Stimulated activated CD4-positive, alpha-beta T cell treated with anti-CD3 and anti-CD28 coated beads, Interleukin-1b, Interleukin-23, amount 100 ng/mL, for 48 hours (primary cell): Measurements from ENCODE around the gene ADPRHL1.

ENCODE experiments used
- DNase-seq: peaks from one replicate; pipeline ENCODE4 v3.0.0-alpha.2; 2020

ADPRHL1 gene

DNA sequence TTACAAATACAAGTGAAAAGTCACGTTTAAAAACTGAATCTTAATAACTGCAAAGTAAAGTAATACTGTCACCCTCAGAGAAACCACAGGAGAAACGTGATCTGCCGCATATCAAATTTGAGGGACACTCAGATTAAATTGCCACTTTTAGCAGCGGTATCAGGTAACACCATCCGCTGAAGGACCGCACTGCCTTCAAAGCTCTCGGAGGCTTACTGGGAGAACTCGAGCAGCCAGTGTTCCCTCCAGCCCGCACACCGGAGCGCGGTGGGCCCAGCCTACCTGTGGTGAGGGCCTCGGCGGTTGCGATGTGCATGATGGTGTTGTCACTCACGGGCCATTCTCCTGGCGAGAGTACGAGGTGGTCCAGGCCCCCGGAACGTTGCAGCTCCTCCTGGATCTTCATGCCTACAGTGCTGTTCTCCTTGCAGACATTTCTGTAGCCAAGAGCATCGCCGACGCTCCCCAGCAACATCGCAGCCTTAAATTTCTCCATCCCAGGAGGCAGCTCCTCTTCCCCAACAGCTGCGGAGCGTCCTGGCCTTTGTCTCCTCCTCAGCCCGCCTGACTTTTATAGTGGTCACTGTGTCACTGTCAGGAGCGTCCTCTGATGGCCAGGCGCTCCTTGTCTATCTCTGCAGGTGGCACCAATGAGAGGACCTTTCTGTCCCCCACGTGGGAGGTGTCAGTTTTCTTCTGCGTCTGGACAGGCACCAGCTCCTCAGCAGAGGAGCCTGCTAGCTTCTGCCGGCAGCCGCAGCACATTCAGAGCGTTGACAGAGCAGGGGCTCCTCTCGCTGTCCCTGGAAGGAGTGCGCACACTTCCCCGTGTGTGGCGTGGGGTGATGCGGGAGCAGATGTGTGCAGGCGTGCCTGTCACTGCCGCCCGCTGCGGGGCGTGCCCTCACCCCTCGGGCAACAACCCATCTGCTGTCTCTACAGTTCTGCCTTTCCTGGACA lies at the start of gene ADPRHL1:
Gene ADPRHL1, minus strand, starts transcription at position 547 of the 960 bp plus-strand sequence. Its CDS starts 51 bp downstream, at position 496.
- no peak for DNase-seq

DNA sequence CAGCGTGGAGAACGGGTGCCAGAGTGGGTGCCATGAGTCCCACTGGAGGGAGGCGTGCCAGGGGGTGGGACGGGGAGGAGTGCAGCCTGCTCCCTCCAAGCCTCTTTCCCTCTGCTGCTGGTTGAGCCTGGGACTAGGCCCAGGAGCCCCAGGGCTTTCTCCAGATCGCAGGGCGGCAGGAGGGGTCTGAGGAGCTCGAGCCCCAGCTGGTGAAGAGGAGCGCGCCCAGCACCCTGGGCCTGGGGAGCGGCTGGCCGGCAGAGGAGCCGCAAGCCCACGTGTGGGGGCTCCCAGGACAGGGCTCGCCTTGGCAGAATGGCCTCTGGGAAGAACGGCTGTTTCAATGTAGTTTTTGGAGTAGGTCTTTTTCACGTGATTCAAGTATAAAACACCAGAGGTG lies 49.4 kb upstream of the ADPRHL1 start:
- no peak for DNase-seq

DNA sequence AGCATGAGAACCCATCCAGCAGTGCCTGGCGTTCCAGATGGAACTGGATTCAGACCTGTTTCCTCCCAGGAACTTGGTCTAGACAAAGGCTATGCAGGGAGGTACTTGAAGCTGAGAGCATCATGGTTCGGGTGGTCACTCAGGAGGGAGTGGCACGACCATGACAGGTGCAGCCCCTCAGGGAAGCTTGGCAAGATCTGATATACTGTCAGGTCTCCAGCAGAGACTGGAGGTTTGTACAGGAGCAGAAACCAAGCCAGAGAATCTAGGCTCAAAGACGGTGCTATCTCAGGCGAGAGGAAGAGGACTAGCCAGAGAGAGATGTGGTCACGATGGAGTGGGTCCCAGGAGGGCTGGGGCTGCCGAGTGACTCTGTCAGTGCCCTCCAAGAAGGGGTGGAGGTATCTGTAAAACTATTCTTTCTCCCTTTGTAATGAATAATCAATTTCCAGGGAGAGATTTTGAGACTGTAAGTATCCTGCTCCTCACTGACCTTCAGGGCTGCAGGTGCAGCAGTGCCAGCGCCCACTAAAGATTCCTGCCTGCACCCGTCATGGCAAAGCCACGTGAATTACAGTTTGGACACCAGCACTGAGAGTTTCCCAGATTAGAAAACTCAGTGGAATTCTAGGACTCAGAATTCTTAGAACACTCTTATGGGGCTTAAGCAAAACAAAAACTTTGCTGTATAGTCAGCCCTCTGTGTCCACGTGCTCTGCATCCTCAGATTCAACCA lies 47.4 kb upstream of the ADPRHL1 start:
- no peak for DNase-seq

DNA sequence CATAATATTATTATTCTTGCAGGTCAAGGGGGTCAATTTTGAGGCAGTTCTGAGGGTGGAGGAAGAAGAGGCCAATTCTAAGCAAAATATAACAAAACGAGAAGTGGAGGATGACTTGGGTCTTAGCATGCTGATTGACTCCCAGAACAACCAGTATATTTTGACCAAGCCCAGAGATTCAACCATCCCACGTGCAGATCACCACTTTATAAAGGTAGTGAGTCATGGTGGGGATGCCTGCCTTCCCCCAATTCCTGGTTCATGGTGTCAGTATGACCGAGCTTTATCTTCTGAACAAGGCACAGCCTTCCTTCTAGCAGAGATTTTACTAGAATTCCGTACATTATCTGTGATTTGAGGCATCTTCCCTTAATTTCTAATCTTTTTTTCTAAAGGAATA lies 46.6 kb upstream of the ADPRHL1 start:
- DNase-seq, result no peak

DNA sequence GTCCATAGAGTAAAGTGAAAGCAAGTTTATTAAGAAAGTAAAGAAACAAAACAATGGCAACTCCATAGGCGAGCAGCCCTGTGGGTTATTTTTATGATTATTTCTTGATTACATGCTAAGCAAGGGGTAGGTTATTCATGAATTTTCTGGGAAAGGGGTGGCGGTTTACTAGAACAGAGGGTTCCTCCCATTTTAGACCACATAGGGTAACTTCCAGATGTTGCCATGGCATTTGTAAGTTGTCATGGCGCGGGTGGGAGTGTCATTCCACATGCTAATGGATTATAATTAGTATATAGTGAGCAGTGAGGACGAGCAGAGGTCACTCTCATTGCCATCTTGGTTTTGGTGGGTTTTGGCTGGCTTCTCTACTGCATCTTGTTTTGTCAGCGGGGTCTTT lies 45.6 kb upstream of the ADPRHL1 start:
- no peak for DNase-seq

DNA sequence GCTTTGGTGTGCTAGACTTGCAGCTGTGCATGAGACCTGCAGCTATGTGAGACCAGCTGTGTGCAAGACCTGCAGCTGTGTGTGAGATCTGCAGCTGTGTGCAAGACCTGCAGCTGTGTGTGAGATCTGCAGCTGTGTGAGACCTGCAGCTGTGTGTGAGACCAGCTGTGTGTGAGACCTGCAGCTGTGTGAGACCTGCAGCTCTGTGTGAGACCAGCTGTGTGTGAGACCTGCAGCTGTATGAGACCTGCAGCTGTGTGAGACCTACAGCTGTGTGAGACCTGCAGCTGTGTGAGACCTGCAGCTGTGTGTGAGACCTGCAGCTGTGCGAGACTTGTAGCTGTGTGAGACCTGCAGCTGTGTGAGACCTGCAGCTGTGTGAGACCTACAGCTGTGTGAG lies 43.9 kb upstream of the ADPRHL1 start:
- DNase-seq, result no peak

DNA sequence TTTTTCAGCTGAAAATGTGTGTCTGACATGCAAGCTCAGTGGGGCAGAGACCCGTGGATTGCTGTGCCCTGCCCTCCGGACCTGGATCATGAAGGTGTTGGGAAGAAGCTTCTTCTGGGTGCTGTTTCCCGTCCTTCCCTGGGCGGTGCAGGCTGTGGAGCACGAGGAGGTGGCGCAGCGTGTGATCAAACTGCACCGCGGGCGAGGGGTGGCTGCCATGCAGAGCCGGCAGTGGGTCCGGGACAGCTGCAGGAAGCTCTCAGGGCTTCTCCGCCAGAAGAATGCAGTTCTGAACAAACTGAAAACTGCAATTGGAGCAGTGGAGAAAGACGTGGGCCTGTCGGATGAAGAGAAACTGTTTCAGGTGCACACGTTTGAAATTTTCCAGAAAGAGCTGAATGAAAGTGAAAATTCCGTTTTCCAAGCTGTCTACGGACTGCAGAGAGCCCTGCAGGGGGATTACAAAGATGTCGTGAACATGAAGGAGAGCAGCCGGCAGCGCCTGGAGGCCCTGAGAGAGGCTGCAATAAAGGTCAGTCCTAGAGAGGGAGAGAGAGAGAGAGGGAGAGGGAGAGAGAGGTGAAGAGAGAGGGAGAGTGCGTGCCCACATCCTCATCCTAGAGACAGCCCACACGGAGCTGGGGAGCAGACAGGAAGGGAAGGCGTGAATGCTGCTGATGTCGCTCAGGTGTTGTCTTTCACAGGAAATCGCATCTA lies 42.4 kb upstream of the ADPRHL1 start:
- DNase-seq, result no peak

DNA sequence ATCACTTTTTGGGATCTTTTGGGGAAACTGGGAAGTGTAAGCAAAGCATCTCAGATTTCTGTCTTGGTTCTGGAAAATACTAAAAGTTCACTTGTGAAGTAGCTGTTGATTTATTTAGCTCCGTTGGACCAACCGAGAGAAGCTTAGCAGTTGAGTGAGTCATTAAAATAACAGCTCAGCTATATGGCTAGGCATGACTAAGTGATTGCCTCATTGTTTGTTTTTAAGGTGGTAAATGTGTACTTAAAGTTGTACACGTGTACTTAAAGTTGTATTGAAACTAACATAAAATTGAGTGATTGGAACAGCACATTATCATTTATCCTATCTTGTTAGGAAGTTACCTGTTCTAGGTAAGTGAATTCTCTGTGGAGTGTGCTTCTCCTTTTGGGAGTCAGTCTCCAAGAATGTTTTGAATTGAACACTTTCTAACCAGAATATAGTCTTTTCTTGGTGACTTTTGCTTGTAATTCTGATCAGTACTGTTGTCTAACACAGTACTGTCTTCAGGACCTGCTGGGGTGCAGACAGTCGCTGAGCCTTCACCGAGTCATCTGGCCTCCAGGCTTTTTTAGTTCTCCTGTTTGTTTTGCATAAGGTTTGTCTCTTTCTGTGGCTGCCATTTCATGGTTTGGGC lies 40.1 kb upstream of the ADPRHL1 start:
- peak; percentile 10 for DNase-seq

DNA sequence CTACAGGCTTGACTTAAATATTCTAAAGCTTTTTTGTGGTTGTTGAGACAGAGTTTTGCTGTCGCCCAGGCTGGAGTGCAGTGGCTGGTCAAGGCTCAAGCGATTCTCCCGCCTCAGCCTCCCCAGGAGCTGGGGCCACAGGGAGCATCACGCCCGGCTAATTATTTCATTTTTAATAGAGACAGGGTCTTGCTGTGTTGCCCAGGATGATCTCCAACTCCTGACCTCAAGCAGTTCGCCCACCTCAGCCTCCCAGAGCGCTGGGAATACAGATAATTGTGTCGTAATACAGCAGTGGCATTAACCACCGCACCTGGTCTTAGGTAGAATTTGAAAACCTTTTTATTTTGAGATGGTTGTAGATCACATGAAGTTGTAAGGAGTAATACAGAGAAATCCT lies 38.7 kb upstream of the ADPRHL1 start:
- no peak for DNase-seq

DNA sequence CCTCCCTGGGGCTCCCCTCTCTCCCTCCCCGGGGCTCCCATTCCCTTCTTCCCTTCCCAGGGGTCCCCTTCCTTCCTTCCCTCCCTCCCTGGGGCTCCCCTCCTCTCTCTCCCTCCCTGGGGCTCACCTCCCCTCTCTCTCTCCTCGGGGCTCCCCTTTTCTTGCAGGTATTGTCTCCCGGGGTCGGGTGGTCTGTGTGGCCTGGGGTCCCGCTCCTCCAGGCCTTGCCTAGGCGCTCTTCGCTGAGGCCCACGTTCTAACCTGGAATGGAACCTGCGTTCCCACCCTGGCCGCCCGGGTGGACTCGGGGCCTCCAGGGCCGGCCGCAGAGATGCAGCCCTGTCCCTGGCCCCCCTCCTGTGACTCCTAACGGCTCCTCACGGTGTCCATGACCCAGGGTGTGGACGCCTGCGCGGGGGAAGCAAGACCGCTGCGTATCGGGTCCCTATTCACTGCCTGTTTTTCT lies 38.2 kb upstream of the ADPRHL1 start:
- no peak for DNase-seq

DNA sequence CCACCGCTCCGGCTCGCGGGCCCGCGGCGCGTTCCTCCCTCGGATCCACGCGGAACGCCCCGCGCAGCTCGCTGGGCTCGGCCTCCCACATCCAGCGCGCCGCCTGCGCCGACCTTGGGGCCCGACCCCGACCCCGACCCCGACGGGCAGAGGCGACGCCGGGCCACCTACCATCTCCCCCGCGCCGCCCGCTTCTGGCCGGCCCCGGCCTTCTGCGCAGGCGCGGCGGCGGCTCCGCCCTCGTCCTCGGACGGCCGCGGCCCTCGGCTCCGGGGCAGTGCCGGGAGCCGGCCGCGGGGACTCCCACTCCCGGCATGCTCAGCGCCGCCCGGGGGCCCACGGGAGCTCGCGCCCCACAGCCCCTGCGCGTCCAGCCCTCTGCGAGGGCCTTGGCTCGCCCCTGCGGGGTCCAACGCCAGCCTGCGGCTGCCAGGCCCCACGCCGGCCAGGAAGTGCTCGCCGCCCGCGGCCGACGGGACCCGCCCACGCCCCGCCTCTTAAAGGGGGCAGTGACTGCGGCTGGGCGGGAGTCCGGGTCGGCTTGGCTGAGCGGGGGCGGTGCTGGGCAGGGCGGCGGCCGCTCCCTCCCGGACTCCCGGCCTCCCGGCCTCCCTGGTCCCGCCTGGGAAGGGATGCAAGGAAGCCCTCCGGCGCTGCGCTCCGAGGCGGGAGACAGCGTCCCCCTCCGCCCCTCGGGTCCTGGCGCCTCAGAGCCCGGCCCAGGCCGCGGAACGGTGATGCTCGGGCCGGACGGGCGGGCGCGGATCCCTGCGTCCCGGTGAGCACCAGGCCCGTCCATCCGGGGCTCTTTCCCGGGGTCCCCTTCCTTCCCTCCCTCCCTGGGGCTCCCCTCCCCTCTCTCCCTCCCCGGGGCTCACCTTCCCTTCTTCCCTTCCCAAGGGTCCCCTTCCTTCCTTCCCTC lies 37.5 kb upstream of the ADPRHL1 start, which contains the start of gene DCUN1D2:
Gene DCUN1D2, minus strand, starts transcription at position 216 of the 922 bp plus-strand sequence. Its CDS starts 42 bp downstream, at position 174.
- peak; percentile 69 for DNase-seq

DNA sequence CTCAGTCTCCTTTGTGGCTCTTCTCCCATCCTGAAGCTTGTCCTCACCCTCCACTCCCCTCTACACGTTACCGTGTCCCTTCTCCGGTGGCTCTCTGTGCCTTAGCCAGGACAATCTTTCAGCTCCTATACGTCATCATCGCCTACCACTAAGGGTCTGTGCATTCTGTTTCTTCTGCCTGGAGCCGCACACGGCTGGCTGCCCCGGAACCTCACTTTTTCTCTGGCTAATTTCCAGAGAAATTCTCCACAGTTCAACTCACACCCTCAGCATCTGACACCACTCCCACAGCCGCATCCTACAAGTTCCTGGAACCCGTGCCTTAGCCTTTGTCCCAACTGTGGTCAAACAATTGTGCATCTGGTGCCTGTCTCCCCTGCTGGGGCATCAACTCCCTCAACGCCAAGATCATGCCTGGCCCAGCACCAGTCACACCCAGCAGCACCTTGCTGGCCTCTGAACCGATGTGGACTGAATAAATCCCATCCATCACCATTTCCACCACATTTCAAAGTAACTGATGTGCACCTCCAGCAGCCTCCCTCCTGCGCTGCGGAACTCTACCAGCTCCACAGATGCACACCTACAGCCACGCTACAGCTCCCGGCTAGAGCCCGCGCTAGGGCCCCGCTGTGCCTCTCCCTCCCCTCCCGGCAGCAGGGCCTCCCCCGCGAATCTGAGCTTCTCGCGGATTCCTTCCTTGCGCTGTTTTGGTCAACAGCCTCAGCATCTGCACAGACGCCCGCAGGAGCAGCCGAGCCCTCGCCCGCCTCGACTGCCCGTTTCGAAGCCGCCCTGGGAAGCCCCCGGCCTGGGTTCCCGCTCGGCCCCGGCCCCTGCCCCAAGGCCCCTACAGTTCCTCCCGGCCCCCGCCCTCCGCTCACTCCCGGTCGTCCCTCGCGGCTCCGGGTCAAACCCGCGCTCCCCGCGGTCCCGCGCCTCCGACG lies 36.5 kb upstream of the ADPRHL1 start:
- peak; percentile 51 for DNase-seq

DNA sequence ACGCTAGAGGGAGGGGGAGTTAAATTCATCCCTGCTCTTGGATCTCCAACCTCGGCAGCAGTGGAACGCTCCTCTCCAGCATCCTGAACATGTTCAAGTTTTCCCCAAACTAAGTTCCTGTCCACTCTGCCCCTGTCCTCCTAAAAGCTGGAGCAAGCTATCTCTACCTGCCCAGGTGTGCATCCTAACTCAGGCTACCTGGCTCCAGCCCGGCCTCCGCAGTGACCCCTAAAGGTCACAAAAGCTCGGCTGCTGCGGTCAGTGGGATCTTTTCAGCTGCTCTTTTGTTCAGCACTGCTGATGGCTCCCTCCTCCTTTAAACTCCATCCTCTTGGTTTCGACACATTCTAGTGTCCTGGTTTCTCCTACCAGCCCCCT lies 35.9 kb upstream of the ADPRHL1 start:
- no peak for DNase-seq

DNA sequence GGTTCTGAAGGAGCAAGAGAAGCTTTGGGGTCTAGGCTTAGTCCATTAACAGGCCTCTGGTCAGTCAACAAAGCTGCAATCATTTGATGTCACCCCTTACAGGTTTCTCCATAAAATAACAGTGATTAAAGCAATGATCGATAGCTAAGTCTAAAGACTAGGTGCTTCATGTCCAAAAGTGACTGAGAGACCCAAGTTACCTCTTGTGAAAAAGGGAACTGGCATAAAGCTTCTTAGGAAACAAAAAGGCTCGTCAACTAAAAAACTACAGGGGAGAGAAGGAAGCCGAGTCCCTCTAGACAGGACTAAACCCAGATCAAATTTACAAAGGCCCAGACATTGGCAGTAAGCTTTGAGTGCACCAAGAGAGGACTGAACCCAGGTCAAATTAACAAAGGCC lies 35.0 kb upstream of the ADPRHL1 start:
- DNase-seq, result no peak

DNA sequence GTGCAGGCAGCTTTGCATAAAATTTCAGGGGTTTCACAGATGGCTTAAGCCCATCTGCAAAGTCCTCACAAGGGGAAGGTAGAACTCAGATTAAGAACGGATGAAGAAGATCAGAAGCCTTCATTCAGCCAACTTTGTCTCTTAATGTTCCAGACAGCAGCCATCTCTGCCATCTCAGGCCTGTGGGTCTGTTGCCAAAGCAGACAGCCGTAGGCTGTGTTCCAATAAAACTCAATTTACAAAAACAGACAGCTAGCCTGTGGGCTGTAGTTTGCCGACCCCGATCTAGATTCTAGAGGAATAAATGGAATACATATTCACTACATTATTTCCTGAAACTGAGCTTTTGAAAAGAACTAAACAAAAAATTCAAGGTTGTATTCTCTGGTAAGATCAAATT lies 33.4 kb upstream of the ADPRHL1 start:
- no peak for DNase-seq

DNA sequence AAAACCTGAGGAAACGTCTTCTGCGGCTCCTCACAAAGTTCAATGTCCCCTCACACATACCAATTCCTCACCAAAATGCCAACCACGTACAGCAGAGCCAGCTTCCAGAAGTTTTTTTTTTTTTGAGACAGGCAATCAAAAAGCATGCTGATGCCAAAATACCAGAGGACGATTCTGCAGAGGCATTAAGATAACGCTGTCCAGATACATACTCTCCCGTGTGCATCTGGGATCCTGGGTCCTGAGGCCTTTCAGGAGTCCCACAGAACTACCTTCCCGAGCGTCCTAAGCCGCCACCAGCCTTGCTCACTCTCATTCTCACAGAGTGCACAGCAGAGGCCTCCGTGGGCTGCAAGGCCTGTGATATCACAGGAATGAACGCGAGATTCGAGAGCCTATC lies 32.3 kb upstream of the ADPRHL1 start:
- no peak for DNase-seq

DNA sequence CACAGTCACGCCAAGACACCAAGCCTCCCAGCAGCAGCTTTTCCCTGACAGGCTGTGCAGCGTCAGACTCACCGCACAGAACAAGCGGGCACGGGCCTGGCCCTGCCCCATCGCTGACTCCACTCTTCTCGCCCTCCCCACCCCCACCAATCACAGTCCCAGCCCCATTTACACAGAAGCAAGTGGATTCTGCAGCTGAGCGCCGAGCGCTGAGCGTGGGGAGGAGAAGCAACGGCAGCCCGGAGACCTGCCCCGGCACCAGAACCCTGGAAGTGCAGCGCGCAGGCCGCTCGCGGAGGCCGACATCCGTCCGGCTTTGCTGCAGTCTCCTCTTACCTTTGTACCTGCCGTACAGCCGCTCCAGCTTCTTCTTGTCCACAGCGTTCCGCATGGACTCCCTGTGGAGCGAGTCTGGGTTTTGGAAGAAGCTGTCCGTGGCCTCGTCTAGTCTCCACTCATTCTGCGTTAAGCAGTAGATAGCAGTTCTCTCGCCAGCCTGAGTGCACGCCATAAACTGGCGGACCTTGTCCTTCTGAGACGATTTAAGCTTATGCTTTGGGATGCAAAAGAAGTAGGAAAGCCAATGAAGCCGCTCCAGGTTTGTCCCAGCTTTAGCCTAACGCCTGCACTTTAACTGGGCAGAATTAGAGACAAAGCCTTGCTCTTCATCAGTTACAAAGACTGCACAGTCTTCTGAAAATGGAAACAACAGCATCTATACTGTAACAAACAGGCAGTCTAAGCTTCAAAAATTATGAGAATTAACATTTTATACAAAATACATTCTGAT lies 30.4 kb upstream of the ADPRHL1 start:
- no peak for DNase-seq

DNA sequence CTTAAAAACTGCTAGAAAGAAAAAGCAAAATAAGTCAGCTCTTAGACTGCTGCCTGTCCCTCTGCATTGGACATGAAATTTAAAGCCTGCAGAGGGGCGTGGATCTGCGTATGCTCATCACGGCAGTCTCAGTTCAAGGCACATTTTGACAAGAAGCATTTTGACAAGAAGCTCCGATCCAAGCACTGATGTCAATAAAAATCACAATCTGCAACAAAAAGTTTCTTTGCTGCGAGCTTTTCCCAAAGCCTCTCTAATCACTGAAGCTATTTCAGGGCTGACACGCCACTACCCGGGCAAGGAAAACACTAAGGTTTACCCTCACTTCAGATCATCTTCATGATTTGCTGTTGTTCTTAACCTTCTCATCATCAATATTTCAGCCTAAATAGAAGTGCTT lies 29.8 kb upstream of the ADPRHL1 start:
- DNase-seq, result no peak

DNA sequence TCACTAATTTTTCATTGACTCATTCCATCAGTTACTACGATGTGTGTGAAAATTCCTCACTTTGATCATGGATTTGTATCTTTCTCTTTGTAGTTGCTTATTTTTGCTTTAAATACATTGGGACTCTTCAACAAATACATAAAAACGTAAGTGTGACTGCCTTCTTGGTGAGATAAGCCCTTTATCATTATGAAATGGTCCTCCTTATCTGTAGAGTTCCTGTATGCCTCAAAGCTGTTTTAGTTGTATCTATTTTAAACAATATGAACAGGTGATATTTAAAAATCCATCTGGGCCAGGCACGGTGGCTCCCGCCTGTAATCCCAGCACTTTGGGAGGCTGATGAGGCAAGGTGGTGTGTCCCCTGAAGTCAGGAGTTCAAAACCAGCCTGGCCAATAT lies 25.9 kb upstream of the ADPRHL1 start:
- no peak for DNase-seq

DNA sequence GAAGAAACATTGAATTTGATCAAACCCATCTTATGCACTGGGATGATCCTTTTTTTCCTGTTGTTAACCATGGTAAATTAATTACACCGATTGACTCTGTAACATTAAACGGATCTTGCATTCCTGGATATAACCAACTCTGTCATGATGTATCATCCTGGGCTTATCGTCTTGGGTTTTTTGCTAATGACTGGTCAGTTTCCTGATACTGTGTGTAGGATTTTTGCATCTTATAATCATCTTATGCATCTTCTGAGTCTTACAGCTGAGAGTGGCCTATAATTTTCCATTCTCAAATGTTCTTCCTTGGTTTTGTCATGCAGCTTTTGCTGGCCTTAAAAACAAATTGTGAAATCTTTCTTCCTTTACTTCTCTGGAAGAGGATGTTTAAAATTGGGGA lies 24.4 kb upstream of the ADPRHL1 start:
- DNase-seq, result no peak
